Erythroblast (primary cell): ENCODE data around the gene PLCH2.

Source experiments
- DNase-seq, 2 experiments: peaks; one replicate each; lab custom pipeline; 2025; lab: John Stamatoyannopoulos, UW
- GATA1 ChIP-seq: IDR thresholded peaks from 2 replicates; pipeline ENCODE4 v1.6.1; 2011; ENCODE audit warnings: low read depth, mild to moderate bottlenecking, control low read depth, low read length, moderate library complexity
- POLR2A ChIP-seq: IDR thresholded peaks from 2 replicates; pipeline ENCODE4 v1.6.1; 2011; ENCODE audit warnings: mild to moderate bottlenecking, low read length

PLCH2 gene, protein sequence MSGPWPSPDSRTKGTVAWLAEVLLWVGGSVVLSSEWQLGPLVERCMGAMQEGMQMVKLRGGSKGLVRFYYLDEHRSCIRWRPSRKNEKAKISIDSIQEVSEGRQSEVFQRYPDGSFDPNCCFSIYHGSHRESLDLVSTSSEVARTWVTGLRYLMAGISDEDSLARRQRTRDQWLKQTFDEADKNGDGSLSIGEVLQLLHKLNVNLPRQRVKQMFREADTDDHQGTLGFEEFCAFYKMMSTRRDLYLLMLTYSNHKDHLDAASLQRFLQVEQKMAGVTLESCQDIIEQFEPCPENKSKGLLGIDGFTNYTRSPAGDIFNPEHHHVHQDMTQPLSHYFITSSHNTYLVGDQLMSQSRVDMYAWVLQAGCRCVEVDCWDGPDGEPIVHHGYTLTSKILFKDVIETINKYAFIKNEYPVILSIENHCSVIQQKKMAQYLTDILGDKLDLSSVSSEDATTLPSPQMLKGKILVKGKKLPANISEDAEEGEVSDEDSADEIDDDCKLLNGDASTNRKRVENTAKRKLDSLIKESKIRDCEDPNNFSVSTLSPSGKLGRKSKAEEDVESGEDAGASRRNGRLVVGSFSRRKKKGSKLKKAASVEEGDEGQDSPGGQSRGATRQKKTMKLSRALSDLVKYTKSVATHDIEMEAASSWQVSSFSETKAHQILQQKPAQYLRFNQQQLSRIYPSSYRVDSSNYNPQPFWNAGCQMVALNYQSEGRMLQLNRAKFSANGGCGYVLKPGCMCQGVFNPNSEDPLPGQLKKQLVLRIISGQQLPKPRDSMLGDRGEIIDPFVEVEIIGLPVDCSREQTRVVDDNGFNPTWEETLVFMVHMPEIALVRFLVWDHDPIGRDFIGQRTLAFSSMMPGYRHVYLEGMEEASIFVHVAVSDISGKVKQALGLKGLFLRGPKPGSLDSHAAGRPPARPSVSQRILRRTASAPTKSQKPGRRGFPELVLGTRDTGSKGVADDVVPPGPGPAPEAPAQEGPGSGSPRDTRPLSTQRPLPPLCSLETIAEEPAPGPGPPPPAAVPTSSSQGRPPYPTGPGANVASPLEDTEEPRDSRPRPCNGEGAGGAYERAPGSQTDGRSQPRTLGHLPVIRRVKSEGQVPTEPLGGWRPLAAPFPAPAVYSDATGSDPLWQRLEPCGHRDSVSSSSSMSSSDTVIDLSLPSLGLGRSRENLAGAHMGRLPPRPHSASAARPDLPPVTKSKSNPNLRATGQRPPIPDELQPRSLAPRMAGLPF (N-terminal part only)

DNA sequence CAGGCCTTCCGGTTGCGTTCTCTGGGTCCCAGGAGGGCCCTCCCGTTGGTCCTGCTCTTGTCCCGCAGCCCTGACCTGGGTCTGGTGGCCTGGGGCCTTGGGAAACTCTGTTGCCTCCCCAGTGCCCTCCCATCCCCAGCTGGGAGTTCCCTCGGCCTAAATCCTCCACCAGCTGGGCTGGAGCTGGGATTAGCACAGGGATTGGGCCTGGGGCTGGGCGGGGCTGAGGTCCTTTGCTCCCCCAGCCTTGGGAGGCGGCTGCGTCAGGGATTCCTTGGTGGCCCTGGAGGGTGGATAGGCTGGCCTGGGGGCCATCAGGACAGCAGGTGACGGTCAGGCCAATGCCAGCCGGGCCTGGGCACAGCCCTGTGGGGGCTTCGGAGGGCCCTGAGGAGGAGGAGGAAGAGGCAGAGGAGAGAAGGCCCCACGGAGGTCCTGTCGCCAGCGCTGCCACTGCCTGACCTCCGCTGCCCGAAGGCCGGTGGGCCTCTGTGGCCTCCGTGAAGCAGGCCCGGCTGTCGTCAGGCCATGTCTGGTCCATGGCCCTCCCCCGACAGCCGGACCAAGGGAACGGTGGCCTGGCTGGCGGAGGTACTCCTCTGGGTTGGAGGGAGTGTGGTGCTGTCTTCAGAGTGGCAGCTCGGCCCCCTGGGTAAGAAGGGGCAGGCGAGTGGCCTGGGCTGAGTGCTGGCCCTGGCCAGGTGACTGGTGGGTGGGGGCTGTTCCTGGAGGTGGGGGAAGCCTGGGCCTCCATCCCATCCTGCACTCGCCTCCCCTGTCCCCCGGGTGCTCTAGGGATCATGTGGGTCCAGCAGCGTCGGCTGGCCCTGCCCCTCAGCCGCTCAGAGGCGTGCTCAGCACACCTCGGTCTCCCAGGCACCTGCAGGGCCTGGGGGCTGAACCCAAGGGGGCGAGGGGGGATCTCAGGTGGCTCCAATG is at the start of gene PLCH2:
Gene PLCH2 (plus strand): TSS at position 229 of the 939 bp plus-strand sequence. CDS start 300 bp downstream, at position 529.
- TF ChIP-seq GATA1 (no peak), POLR2A (no peak)
- no peak for DNase-seq

DNA sequence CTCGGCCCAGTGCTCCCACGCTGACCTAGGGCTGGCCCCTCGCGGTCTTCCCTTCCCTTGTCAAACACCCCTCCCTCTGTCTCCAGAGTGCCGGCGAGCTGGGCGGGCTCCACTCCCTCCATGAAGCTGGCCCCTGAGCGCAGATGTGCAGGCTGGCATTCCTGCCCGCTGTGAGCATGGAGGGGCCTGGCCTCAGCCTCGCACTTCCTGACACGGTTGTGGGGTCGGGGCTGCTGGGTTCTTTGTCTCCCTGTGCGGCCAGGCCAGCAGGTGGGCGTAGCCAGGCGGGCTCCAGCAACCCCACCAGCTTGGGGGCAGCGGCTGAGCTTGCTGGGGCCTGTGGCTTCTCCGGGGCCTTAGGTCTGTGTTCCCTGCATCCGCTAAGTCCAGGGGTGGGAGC is 49.5 kb upstream of the PLCH2 start:
- TF ChIP-seq POLR2A (no peak), GATA1 (no peak)
- DNase-seq = no peak

DNA sequence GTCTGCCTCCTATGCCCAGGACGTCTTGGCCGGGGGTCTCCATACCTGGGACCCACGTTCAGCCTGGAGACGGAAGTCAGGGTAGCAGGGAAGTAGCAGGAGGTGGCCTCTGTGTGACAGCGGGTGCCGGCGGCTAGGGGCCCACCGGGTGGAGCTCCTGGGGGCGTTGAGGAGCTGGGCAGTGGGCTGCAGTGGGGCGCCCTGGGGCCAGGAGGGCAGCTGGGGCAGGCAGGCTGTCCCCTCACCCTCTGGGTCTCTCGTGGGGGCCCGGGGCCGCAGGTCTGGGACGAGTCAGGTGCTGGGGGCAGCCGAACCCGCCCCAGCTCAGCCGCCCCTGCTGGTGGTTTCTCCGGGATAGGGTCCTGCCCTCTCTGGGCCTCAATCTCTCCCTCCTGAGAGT is 49.0 kb upstream of the PLCH2 start:
- DNase-seq = no peak
- TF ChIP-seq POLR2A (no peak), GATA1 (no peak)

DNA sequence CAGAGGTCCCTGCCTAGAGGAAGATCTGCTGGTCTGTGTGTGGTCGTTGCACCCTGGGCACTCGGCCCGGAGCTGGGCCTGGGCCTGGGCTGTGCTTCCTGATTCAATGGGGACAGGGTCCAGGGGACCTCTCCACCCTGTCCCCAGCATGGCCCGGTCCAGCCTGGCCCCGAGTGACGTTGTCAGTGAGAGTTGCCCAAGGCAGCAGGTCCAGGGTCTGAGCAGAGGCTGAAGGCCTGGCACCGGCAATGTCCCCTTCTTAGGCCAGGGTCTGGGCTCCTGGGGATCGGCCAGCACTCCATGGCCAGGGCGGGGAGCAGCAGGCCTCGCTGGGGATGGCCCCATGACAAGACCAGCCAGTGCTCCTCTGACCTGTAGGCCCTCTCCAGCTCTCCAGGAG is 48.1 kb upstream of the PLCH2 start:
- no peak for DNase-seq
- TF ChIP-seq POLR2A (no peak), GATA1 (no peak)

DNA sequence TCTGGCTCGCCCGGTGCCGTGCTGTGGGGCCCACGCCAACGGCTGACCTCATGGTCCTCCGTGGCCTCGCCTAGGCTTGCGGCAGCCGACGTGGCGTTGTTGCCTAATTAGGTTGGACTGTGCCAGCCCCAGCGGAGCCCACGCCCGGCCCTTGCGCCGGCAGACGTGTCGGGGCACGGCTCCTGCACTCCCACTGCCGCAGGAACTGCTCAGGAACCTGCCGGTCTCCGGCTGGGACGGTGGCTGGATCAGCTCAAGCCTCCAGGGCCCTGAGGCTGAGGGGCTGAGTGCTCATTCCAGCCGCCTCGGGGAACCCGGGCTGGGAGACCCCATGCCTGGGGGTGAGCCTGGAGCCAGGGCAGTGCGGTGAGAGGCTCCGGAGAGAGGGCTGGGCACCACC is 47.6 kb upstream of the PLCH2 start:
- TF ChIP-seq GATA1 (no peak), POLR2A (no peak)
- DNase-seq = no peak

DNA sequence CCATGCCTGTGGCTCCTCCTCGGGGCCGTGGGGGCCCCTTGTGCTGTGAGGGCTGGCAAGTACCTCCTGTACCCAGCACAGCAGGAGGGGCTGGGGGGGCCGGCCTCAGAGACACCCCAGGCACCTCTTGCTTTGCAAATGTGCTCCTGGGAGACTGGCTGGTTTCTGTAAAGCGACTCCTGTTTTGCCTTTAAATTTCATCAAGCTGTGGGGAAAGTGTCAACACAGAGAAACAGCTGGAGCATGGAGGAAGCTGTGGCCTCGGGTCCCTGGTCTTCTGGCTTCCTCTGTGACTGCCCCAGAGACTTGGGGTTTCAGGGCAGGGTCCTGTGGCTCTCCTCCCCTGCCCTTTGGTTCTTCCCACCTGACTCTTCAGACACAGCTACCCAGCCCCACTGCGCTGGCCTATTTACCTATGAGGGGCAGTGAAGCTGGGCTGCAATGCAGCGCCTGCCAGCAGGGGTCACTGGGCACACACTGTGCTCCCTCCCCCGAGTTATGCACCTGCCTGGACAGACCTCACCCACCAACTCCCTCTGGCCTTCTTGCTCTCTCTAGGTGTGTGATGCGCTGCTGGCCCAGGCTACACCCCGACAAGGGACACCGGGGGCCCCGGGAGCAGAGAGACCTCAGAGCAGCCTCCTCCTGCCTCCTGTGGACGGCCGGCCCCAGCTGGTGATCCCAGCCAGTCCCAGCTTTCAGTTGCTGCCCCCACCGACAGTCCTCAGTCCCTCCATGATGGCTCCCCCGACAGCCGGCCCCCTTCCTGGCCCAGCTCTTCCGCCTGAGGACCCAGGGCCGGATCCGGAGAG is 46.1 kb upstream of the PLCH2 start:
- TF ChIP-seq GATA1 (no peak), POLR2A (no peak)
- peak in 1 of 2 experiments; percentile 21 for DNase-seq

DNA sequence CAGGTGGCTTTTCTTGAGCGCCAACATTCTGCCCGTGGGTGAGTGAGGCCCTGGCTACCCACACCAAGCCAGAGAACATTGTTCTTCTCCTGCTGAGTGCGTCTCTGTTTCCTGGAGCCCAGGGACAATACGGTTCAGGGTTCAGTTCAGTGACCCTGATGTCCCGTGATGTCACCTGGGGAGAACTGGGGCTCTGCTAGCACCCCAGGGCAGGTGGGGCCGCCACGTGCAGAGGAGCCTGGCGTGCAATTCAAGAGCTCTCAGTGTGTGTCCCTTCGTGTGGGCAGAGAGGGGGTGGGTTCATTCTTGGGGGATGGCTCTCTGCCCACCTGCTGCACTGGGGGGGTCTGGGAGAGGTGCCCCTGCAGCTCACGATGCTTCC is 45.5 kb upstream of the PLCH2 start:
- TF ChIP-seq POLR2A (no peak), GATA1 (no peak)
- DNase-seq = no peak

DNA sequence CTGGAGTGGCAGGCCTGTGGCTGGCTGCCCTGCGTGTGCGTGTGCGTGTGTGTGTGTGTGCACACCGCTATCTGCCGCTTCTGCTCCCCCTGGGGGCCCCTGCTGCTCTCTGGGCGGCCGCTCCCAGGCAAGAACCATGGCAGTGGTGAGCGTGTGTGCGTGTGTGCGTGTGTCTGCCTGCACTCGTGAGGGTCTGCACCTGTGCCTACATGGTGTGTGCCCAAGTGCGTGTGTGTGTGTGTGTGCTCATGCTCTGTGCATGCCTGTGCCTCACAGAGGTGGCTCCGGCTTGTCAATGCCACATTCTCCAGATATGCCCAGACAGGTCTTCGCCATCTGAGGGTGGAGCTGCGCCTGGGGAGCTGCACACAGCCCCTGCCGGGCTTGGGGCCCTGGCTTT is 45.0 kb upstream of the PLCH2 start:
- DNase-seq = no peak
- no peak for TF ChIP-seq POLR2A
- TF ChIP-seq GATA1 = no peak

DNA sequence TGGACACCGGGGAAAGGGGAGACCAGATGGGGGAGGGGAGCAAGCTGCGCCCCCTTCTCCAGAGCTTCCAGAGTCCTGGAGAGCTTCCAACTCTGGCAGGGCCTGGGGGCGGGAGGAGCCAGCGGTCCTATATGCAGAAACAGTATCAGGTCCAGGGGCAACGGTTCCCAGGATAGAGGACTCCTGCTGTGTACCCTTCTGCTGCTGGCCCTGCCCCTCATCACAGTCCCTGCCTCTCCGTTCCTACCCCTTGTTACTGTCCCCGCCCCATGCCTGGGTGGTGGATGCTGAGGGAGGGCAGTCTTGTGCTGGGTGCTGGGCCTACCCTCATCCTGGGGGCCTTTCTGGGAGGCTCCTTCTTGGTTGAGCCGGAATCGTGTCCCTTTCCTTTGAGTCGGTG is 44.6 kb upstream of the PLCH2 start:
- TF ChIP-seq GATA1 = no peak
- no peak for TF ChIP-seq POLR2A
- DNase-seq = no peak

DNA sequence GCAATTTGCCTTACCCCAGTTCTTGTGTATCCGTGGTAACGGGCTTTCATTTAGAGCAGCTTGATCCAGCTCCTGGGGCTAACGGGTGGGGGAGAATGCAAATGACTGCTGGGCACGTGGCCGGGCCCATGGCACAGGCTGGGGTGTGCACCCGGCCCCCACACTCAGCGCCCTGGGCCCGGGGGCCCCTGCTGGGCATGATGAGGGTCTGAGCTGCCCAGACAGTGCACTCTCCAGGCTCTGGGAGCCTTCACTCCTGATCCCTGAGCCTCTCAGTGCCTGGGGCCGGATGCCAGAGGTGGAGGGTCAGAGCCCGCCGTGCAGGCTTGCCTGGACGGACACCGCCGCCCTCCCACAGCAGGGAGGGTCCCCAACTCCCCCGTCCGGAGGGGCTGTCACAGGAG is 43.6 kb upstream of the PLCH2 start:
- TF ChIP-seq POLR2A (no peak), GATA1 (no peak)
- no peak for DNase-seq

DNA sequence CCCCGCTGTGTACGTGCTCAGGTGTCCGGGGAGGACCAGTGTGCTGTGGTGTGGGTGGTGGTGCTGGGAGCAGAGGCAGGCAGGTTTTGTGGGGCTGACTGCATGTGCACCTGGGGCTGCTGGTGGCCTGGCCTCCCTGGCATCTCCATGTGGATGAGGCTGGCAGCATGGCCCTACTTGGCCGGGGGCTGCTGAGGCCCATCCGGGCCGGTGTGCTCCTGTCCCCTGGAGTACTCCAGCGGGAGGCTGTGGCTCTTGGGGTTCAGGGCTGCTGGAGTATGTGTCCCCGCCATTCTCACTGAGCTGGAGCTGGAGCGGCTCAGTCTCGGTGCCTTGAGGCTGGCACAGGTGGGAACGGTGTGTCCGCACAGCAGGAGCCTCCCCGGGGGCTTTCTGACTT is 42.9 kb upstream of the PLCH2 start:
- DNase-seq = no peak
- TF ChIP-seq GATA1 (no peak), POLR2A (no peak)
